T-helper 9 cell (primary cell): Measurements from ENCODE around the gene BRD2.
"Not testable (repeated sequence)": the region's sequence is repeated elsewhere in the genome, so short reads cannot be mapped to it uniquely, and the experiment has no call there.

ENCODE experiments used
- DNase-seq: peaks from one replicate; pipeline ENCODE4 v3.0.0-alpha.2; 2020
- total RNA-seq, 2 donors: gene quantifications; one replicate each; lab custom pipeline; 2026; lab: John Stamatoyannopoulos, UW

The BRD2 gene
- total RNA-seq: 625 to 812 reads per million in 2 donors

GRCh38 chr6:32968093-32968866, at the start of gene BRD2:
BRD2 (plus strand) TSS chr6:32968594; CDS start chr6:32972899, 4,305 bp downstream.
- peak; percentile 91 for DNase-seq

DNA sequence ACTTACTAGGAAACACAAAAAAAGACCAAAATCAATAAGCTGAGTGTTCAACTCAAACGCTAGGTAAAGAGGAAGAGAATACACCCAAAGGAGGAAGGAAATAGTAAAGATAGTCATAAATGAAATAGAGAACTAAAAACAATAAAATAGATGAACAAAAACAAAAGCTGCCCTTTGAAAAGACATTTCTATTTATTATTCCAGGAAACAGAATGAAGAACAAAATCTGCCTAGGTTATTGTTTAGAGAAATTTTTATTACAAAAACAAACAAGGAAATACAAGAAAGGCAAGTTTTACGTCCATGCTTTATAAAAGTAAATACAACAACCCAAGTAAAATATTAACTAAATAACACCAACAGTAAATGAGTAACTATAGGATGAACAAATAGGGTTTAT, 47.7 kb upstream of the BRD2 start:
- no peak for DNase-seq

DNA sequence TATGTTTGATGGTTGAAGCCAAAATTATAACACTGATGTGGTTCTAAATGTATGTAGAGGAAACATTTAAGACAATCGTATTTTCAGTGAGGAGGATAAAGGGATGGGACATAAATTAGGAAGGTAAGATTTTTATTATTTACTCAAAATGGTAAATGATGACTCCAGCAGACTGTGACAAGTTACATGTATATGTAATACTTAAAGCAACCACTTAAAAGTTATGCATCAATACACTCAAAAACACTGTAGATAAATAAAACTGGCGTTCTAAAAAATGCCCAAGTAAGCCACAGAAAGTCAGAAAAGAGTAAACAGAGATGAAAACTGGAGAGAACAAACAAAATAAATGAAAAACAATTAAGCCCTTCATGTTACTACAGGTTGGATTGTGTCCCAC, 46.3 kb upstream of the BRD2 start:
- DNase-seq: no peak

- no peak for DNase-seq
Measured at GRCh38 chr6:32931211-32931610, 37.2 kb upstream of the BRD2 start.

- no peak for DNase-seq
Measured at GRCh38 chr6:32932132-32932868, 36.1 kb upstream of the BRD2 start.

GRCh38 chr6:32933661-32934085, 34.7 kb upstream of the BRD2 start:
- DNase-seq: peak; percentile 81

- DNase-seq: no peak
Measured at GRCh38 chr6:32935551-32936238, 32.7 kb upstream of the BRD2 start.

DNA sequence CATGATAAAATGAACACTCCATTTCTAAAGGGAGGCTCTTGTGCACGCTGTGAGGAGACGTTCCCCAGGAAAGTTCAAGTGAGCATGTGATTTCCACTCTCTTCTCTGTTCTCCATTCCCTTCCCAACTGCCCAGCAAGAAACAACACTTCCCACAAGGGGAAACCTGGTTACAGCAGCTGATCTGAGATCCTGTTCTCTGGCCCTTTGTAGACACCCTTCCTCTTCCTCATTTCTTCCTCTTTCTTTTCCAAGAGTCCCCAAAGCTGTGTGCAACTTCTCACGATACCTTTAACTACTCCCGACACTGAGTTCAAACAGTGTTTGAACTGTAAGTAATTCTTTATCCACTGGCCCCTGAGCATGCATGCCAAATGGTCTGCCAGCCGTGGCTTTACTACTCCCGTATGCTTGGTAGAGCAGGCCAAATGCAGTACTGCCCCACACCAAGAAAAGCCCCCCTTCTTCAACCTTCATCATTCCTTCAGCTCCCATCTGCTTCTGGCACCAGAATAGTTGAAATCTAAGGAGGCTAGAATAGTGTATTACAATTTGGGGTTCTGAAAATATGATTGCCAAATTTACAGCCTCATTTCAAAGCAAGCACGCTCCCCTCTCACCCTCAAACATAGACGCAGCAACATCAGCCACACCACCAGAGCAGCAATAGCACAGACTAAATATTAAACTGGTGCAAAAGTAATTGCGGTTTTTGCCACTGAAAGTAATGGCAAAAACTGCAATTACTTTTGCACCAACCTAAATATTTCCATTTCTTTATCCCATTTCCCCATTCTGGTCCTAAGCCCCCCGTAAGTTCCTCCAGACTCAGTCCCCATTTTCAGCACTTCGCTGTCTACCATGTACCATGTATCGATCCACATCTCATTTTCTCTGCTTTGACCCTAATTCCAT, 31.9 kb upstream of the BRD2 start:
- no peak for DNase-seq

GRCh38 chr6:32937230-32937633, 31.2 kb upstream of the BRD2 start:
- no peak for DNase-seq

- DNase-seq: no peak
Measured at GRCh38 chr6:32938494-32938893, 29.9 kb upstream of the BRD2 start.

DNA sequence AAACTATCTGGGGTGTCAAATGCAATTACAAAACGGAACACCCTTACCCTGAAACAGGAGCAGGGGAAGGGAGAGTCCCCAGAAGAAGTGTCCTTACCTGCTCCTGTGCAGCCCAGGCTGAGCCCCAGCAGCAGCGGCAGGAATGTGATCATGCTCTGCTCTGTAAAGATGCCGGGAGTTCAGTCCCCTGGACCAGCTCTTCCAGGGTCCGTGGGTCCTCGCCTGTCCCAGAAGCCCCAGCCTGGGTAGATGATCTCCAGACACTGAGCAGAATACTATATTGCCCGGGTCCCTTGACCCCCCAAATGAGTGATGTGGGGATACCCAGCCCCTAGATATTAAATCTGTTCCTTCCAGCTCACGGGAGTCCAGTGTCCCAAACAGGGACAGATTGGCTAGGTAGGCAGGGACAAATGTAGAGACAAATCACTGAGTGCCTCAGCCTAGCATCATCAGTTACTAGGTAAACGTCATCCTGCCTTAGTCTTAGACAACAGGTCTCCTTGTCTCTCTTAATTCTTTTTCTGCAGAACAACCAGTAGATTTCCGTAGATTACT, 27.7 kb upstream of the BRD2 start, which contains the start of gene HLA-DMB:
Gene HLA-DMB, minus strand, starts transcription at position 373 of the 558 bp plus-strand sequence. Its CDS starts 221 bp downstream, at position 152.
- peak; percentile 12 for DNase-seq

GRCh38 chr6:32941214-32941768, 27.1 kb upstream of the BRD2 start:
- DNase-seq: peak; percentile 31

GRCh38 chr6:32942555-32943123, 25.8 kb upstream of the BRD2 start:
- not testable (repeated sequence) for DNase-seq

GRCh38 chr6:32943864-32944649, 24.3 kb upstream of the BRD2 start:
- DNase-seq: no peak

GRCh38 chr6:32945108-32945760, 23.2 kb upstream of the BRD2 start:
- no peak for DNase-seq

- DNase-seq: no peak
Measured at GRCh38 chr6:32945953-32946352, 22.4 kb upstream of the BRD2 start.

DNA sequence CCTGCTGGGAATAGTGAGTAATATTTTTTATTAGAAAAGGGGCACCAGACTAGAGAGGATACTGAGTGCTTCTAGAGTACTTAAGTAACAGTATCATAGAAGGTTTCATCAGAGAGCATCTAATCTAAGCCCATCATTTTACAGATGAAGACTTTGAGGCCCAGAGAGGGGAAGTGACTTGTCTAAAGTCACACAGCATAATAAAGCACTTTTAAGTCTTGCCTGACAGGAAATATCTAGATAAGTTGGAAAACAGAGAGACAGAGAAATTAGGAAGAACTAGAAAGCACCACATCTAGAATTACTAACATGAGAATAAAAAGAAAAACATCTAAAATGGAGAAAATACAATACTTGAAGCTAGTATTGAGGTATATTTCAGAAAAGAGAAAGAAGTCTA, 21.5 kb upstream of the BRD2 start:
- no peak for DNase-seq

GRCh38 chr6:32947552-32948465, 20.6 kb upstream of the BRD2 start:
- peak; percentile 23 for DNase-seq

DNA sequence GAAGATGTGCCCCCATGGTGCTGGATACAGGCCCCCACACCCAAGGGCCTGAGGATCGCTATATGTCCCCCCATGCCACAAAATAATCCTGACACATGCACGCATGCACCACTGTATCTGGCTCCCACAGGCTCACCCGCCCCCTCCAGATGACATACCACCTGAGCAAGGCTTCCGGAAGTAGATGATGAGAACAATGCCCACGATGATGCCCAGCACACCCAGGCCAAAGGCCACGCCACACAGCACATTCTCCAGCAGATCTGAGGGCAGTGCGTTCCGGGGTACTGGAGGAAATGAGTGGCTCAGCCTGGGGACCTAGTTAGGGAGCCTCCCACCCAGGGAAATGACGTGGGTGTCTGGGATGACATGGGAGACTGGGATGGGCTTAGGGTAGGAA, 19.3 kb upstream of the BRD2 start:
- no peak for DNase-seq
